DND-41 (cell line): ENCODE measurements around the gene ILDR2.

Source experiments
- ATAC-seq: fragments of 200-7000 bp; cut with Tn5 transposase; 3 replicates; pipeline ENCODE4 v1.9.1; 2021; ENCODE audit warnings: low read depth; ENCODE audit not compliant: insufficient read depth
- DNase-seq: peaks from one replicate; pipeline ENCODE4 v3.0.0-alpha.2; 2020
- H2AFZ ChIP-seq: 2 replicates; pipeline ENCODE4 v1.6.0; 2012; ENCODE audit warnings: low read depth, low read length
- H3K27ac ChIP-seq: 2 replicates; pipeline ENCODE4 v1.5.1; 2012; ENCODE audit warnings: low read length, inconsistent platforms
- H3K27me3 ChIP-seq: fragments of 200-600 bp; sonication (generic); 2 replicates; pipeline ENCODE4 v1.6.0; 2012; ENCODE audit warnings: low read length, mild to moderate bottlenecking, inconsistent platforms; ENCODE audit not compliant: insufficient read depth, poor library complexity
- H3K36me3 ChIP-seq: 2 replicates; pipeline ENCODE4 v1.5.1; 2012; ENCODE audit warnings: low read length, inconsistent platforms; ENCODE audit not compliant: insufficient read depth
- H3K4me1 ChIP-seq: 2 replicates; pipeline ENCODE4 v1.5.1; 2012; ENCODE audit warnings: mild to moderate bottlenecking, low read length; ENCODE audit not compliant: insufficient read depth
- H3K4me2 ChIP-seq: 2 replicates; pipeline ENCODE4 v1.6.0; 2012; ENCODE audit warnings: mild to moderate bottlenecking, moderate library complexity, low read length, inconsistent platforms; ENCODE audit not compliant: insufficient read depth
- H3K4me3 ChIP-seq, 2 experiments: fragments of 200-600 bp in 1 of 2; shearing (Covaris generic) in 1 of 2; 2 replicates each; pipeline ENCODE4 v1.5.1; 2012 to 2016; ENCODE audit warnings: inconsistent platforms in 2 of 2, low read length in 2 of 2, mild to moderate bottlenecking in 2 of 2, low read depth in 1 of 2, moderate library complexity in 1 of 2
- H3K79me2 ChIP-seq: 2 replicates; pipeline ENCODE4 v1.6.0; 2012; ENCODE audit warnings: low read length, inconsistent platforms; ENCODE audit not compliant: insufficient read depth
- H3K9ac ChIP-seq: 2 replicates; pipeline ENCODE4 v1.6.0; 2012; ENCODE audit warnings: low read depth, mild to moderate bottlenecking, inconsistent platforms, low read length, moderate library complexity
- H3K9me3 ChIP-seq: 2 replicates; pipeline ENCODE4 v1.5.1; 2012; ENCODE audit warnings: low read length, moderate library complexity, mild to moderate bottlenecking, inconsistent platforms; ENCODE audit not compliant: insufficient read depth, severe bottlenecking
- H4K20me1 ChIP-seq: 2 replicates; pipeline ENCODE4 v1.6.0; 2012; ENCODE audit warnings: low read length; ENCODE audit not compliant: insufficient read depth
- CTCF ChIP-seq: IDR thresholded peaks from 2 replicates; pipeline ENCODE4 v1.5.1; 2012; ENCODE audit warnings: borderline replicate concordance, low read length, moderate library complexity, mild to moderate bottlenecking; ENCODE audit not compliant: poor library complexity, severe bottlenecking; ENCODE audit errors: extremely low read depth
- EZH2 ChIP-seq: IDR thresholded peaks from 3 replicates; pipeline ENCODE4 v1.6.1; 2012; ENCODE audit warnings: borderline replicate concordance, low read depth, mild to moderate bottlenecking, moderate library complexity, low read length, inconsistent platforms; ENCODE audit not compliant: severe bottlenecking

Gene ILDR2

GRCh38 chr1:166889776-166890175, 85.6 kb downstream of the ILDR2 start:
- Histone ChIP-seq H3K9me3 (no peaks in the 10 kb centered on the region), H3K4me3 (no peak overlapping the region), H3K27ac (no peak overlapping the region), H3K79me2 (no peaks in the 10 kb centered on the region), H3K36me3 (no peaks in the 10 kb centered on the region), H3K27me3 (no peaks in the 10 kb centered on the region), H2AFZ (no peak overlapping the region), H4K20me1 (no peaks in the 10 kb centered on the region), H3K4me2 (no peak overlapping the region), H3K9ac (no peak overlapping the region), H3K4me1 (peaks cover 10% of the 10 kb centered on the region)
- ATAC-seq = no peak
- no peak for TF ChIP-seq EZH2
- TF ChIP-seq CTCF = no peak
- DNase-seq = no peak

GRCh38 chr1:166888373-166889111, 86.8 kb downstream of the ILDR2 start:
- no peaks in the 10 kb centered on the region for H3K9me3 ChIP-seq
- no peak overlapping the region for H3K27ac ChIP-seq
- no peak overlapping the region for H3K4me3 ChIP-seq
- H3K9ac ChIP-seq = no peak overlapping the region
- no peaks in the 10 kb centered on the region for H3K36me3 ChIP-seq
- H3K27me3 ChIP-seq = no peaks in the 10 kb centered on the region
- no peaks in the 10 kb centered on the region for H3K79me2 ChIP-seq
- DNase-seq (no peak), ATAC-seq (no peak)
- no peak overlapping the region for H3K4me2 ChIP-seq
- TF ChIP-seq EZH2 (no peak), CTCF (no peak)
- H3K4me1 ChIP-seq = peaks cover 14% of the 10 kb centered on the region
- no peaks in the 10 kb centered on the region for H4K20me1 ChIP-seq
- no peak overlapping the region for H2AFZ ChIP-seq

- ATAC-seq (peak; percentile 92), DNase-seq (peak; percentile 13)
- no peaks in the 10 kb centered on the region for H3K9me3 ChIP-seq
- H3K9ac ChIP-seq = no peak overlapping the region
- H3K27me3 ChIP-seq = no peaks in the 10 kb centered on the region
- H3K4me1 ChIP-seq = peaks cover 14% of the 10 kb centered on the region
- no peak overlapping the region for H2AFZ ChIP-seq
- no peak for TF ChIP-seq CTCF
- no peak for TF ChIP-seq EZH2
- no peaks in the 10 kb centered on the region for H4K20me1 ChIP-seq
- H3K4me2 ChIP-seq = no peak overlapping the region
- H3K79me2 ChIP-seq = no peaks in the 10 kb centered on the region
- no peak overlapping the region for H3K4me3 ChIP-seq
- H3K27ac ChIP-seq = no peak overlapping the region; the same call in 1 of the 2 replicates
- H3K36me3 ChIP-seq = no peaks in the 10 kb centered on the region
Measured at GRCh38 chr1:166884971-166885370, 90.4 kb downstream of the ILDR2 start.
